MG63 (cell line): Measurements from ENCODE around the gene ZNF474. TPM values are rescaled to one million over a fixed set of nuclear protein-coding genes. Genes with fewer than 3 reads are reported as not detected.
"Not testable (repeated sequence)": the region's sequence is repeated elsewhere in the genome, so short reads cannot be mapped to it uniquely, and the experiment has no call there.

ENCODE experiments used
- DNase-seq: peaks from one replicate; pipeline ENCODE4 v3.0.0-alpha.2; 2020
- H3K27me3 ChIP-seq: fragments of 250-450 bp; sonication (Bioruptor Pico); 2 replicates; pipeline ENCODE4 v1.5.1; 2020; ENCODE audit warnings: mild to moderate bottlenecking, moderate library complexity
- H3K36me3 ChIP-seq: fragments of 250-450 bp; sonication (Bioruptor Pico); 2 replicates; pipeline ENCODE4 v1.5.1; 2020; ENCODE audit warnings: mild to moderate bottlenecking, moderate library complexity
- H3K4me3 ChIP-seq: fragments of 250-450 bp; sonication (Bioruptor Pico); 2 replicates; pipeline ENCODE4 v1.5.1; 2020; ENCODE audit warnings: mild to moderate bottlenecking, moderate library complexity
- H3K9me3 ChIP-seq: fragments of 250-450 bp; sonication (Bioruptor Pico); 2 replicates; pipeline ENCODE4 v1.5.1; 2020; ENCODE audit warnings: mild to moderate bottlenecking, moderate library complexity
- total RNA-seq: library from RNA; depleted of rRNA; stranded (reverse); fragments of >200 nt; shearing (Covaris generic); gene quantifications from 2 replicates; pipeline ENCODE4 v1.2.3, GENCODE V29; 2014; ENCODE audit warnings: low replicate concordance; rRNA removed

The ZNF474 gene
- 0.10 and 0.20 TPM in 2 replicates for total RNA-seq

DNA sequence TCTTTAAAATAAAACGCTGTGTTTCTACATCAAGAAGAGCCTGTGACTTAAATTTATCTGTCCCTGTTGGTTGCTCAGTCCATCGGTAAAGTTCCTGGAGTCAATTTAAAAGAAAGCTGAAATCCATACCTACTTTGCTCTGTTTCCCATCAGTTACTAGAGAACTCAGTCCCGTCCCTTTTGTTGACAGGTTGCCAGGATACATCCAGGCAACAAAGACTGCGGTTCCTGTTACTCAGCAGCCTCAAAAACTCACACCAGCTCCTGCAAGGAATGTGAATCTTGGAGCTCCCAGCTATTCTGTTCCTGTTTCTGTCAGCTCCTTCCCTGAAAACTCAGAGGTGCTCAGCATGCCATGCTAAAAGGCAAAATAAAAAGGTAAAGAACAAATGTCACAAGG lies at the start of gene ZNF474:
Gene ZNF474, plus strand, starts transcription at position 241 of the 400 bp plus-strand sequence. CDS start 22,445 bp downstream, outside the sequence.
- Histone ChIP-seq H3K9me3 (no peaks in the 10 kb centered on the region), H3K36me3 (no peaks in the 10 kb centered on the region), H3K27me3 (no peaks in the 10 kb centered on the region), H3K4me3 (no peak within 1 kb of the TSS)
- peak; percentile 88 for DNase-seq

DNA sequence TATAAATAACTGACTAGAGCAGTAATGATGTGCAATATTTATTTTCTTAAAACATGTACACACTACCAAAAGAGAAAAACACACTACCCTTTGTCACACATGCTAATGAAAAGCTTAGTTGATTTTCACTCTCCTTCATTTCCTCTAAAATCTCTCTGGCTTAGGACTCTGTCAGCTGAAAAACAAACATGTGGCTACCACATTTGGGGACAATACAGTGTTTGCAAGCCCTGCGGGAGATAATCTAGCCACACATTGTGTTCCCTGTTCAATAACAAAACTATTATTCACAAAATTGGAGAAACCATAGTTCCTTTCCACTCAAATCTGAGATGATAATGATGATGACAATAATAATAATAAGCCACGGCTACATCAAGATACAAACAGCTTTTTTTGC lies 47.8 kb upstream of the ZNF474 start:
- no peaks in the 10 kb centered on the region for H3K27me3 ChIP-seq
- H3K36me3 ChIP-seq: peaks cover under 1% of the 10 kb centered on the region
- no peaks in the 10 kb centered on the region for H3K9me3 ChIP-seq
- H3K4me3 ChIP-seq: no peak overlapping the region
- no peak for DNase-seq

DNA sequence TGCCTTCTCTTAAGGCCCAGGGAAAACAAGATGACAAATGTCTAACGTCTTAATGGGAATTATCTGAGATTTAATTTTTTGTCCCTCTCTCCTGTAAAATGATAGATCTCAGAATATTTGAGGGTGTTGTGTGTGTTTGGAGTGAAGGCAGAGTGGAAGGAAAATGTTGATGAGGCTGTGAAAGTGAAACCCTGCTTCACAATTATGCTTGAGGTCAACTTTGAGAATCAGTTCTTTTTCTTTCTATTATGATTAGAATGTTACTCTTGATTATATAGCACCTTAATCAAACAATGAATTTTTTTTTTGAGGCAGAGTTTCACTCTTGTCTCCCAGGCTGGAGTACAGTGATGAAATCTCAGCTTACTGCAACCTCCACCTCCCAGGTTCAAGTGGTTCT lies 45.8 kb upstream of the ZNF474 start:
- 0 out of 2 replicates have a peak, but pooled peaks cover 1% of the 10 kb centered on the region for H3K9me3 ChIP-seq
- no peaks in the 10 kb centered on the region for H3K36me3 ChIP-seq
- no peak overlapping the region for H3K4me3 ChIP-seq
- DNase-seq: no peak
- no peaks in the 10 kb centered on the region for H3K27me3 ChIP-seq

DNA sequence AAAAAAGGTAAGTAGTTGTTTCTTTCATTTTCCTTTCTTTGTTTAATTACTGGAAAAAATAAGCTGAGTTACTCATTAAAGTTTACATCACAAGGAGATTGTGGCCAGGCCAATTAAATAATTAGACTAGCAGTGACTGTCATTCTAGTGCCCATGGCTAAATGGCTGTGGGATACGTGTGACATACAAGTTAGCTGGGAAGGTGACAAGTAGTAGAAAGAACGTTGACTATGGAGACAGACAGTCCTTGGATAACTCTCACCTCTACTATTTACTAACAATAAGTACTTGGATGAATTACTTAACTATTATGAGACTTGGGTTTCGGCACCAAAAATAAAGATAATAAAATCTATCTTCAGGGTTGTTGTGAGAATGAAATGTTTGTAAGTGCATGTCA lies 44.3 kb upstream of the ZNF474 start:
- peaks cover 9% of the 10 kb centered on the region; the same call in 1 of the 2 replicates for H3K9me3 ChIP-seq
- DNase-seq: no peak
- H3K36me3 ChIP-seq: no peaks in the 10 kb centered on the region
- H3K27me3 ChIP-seq: no peaks in the 10 kb centered on the region
- H3K4me3 ChIP-seq: no peak overlapping the region

DNA sequence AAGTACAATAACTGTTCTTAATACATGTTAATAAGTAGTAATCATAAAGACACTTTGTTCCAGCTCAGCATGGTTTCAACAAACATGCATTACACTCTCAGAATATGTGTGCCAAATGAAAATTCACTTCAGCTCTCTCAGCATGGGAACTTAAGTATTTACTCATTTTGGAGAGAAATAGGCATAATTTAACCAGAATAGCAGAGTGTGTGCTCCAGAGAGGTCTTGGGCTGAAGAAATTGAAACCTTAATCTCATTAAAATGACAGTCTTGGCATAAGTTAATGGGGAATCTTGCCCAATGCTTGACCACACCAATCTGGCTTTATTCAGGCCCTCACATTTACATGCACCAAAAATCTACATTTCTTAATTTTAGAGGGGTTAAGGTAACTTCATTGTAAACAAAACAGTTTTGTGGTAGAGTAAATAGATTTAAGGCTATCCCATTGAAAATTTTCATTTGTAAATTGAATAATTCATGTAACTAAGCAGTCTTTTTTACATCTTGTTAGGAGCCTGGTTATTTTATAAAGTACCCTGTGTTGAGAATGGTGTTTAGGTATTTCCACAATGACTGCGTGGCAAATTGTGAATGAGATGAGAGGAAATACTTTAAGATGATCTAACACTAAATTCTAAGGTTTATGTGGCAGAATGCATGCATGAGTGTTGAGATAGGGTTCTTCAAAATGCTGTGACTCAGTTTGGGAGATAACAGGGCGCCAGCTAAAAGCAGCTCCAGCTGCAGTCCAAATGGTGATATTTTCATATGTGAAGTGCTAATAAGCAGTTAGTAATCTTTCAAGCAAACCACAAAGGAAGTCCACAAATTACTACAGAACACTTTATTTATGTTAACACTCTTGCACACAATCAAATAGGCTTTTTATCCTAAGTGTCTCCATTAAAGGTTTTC lies 40.0 kb upstream of the ZNF474 start:
- Histone ChIP-seq H3K27me3 (no peaks in the 10 kb centered on the region), H3K36me3 (no peaks in the 10 kb centered on the region), H3K9me3 (peaks cover 9% of the 10 kb centered on the region; the same call in 1 of the 2 replicates), H3K4me3 (no peak overlapping the region)
- peak; percentile 66 for DNase-seq

DNA sequence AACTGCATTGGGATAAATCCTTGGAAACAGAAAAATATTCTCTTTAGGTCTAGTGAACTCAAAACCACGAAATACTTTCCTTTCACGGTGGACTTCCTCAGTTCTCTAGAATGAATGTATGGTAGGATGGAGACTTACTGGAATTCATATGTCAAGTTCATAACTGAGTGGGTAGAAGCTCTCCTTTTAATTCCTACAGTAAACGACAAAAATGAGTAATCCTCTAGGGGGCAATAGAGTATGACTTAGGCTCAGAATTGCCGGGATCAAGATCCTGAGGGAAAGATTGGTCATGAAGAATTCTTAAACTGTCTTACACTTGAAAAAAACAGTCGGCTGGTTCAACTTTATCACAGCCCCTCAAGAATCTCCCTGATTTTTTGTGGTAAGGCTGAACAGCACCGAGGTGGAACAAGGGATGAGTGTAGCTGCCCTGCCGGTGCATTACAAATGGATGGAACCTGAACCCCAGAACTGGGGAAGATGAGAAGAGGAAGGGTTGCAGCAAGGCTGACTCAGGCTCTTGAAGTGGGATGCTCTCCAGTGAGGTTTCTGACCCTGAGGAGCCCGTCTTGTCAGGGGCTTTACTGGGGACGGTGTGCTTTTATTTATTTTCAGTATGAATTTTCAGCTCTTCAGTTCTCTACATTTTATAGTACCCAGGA lies 37.3 kb upstream of the ZNF474 start:
- H3K9me3 ChIP-seq: peaks cover 9% of the 10 kb centered on the region; the same call in 1 of the 2 replicates
- H3K36me3 ChIP-seq: no peaks in the 10 kb centered on the region
- no peak for DNase-seq
- H3K27me3 ChIP-seq: no peaks in the 10 kb centered on the region
- H3K4me3 ChIP-seq: no peak overlapping the region

DNA sequence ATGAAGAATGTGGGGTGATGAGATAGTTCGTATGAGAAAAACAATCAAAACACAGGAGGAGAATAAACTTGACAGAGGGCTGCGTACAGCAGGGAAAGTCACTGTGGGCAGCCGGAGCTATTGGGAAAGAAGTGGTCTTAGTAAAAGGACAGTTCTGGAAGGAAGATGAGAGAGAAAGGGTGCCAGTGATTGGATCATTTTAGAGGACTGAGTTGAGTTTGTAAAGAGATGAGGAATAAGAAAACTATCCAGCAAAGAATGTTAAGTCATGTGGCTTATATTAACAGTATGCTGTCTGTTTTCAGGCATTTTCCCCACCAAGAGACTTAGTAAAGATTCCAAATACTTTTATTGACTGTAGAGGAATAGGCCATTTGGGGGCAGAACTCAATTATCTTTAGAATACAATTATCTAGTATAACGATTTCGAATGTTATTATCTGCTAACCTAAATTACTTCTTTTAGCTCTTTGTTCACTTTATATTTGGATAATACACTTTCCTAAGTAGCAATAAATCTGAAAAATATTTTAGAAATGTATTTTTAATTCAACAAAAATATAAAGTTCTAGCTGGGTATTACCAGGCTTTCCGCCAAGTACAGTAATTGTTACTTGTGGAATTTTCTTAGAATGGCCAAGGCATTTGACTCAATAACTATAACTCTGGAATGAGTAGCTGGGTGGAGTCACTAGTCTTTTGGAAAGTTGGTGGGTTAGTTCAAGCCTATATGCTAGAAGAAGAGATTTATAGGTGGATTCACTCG lies 35.7 kb upstream of the ZNF474 start:
- no peaks in the 10 kb centered on the region for H3K27me3 ChIP-seq
- H3K36me3 ChIP-seq: no peaks in the 10 kb centered on the region
- DNase-seq: peak; percentile 61
- H3K4me3 ChIP-seq: no peak overlapping the region
- H3K9me3 ChIP-seq: peaks cover 7% of the 10 kb centered on the region; the same call in 1 of the 2 replicates

DNA sequence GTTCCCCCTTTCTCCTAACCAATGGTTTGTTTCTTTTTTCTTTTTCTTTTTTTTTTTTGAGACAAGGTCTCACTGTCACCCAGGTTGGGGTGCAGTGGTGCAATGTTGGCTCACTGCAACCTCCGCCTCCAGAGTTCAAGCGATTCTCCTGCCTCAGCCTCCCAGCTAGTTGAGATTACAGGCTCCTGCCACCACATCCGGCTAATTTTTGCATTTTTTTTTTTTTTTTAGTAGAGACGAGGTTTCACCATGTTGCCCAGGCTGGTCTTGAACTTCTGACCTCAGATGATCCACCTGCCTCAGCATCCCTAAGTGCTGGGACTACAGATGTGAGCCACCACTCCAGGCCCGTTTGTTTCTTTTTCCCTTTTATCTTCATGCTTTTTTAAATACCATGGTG lies 35.1 kb upstream of the ZNF474 start:
- H3K9me3 ChIP-seq, H3K36me3 ChIP-seq, H3K27me3 ChIP-seq, H3K4me3 ChIP-seq, DNase-seq: not testable (repeated sequence)

DNA sequence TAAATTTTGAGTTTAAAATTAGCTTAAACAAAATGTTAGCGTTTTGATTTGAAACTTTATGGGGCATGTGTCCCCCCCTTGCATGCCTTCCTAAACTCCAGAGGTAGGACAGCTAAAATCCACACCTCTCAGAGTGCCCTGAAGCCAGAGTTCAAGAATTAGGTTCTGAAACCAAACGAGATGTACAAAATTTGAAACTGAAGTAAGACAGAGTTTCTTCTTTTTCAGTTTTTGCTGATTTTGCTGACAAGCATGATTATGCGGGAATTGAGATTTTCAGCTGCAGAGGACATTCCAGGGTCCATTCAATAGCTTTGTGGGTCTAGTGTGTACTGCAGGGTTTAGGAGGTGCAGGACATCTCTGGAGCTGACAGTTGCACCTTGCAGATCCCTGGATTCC lies 34.2 kb upstream of the ZNF474 start:
- Histone ChIP-seq H3K9me3 (no peaks in the 10 kb centered on the region), H3K36me3 (no peaks in the 10 kb centered on the region), H3K27me3 (no peaks in the 10 kb centered on the region), H3K4me3 (no peak overlapping the region)
- DNase-seq: no peak

DNA sequence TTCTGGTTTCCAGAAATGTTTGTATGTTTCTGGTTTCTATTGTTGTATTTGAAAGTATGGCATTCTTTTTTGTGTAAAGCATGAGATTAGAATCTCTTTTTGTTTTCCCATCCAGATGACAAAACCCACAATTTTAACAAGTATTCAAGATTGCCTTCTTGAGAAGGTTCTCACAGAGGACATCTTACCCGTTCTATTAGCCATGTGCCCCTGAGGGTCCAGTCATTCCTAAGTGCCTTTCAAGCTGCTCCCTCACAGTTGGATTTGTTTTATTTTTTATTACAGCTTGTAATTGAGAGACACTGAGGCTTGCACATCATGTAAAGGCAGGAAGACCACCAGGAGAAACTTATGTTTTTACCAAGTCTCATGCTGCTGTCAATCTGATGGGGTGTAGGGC lies 32.0 kb upstream of the ZNF474 start:
- Histone ChIP-seq H3K27me3 (no peaks in the 10 kb centered on the region), H3K4me3 (no peak overlapping the region)

DNA sequence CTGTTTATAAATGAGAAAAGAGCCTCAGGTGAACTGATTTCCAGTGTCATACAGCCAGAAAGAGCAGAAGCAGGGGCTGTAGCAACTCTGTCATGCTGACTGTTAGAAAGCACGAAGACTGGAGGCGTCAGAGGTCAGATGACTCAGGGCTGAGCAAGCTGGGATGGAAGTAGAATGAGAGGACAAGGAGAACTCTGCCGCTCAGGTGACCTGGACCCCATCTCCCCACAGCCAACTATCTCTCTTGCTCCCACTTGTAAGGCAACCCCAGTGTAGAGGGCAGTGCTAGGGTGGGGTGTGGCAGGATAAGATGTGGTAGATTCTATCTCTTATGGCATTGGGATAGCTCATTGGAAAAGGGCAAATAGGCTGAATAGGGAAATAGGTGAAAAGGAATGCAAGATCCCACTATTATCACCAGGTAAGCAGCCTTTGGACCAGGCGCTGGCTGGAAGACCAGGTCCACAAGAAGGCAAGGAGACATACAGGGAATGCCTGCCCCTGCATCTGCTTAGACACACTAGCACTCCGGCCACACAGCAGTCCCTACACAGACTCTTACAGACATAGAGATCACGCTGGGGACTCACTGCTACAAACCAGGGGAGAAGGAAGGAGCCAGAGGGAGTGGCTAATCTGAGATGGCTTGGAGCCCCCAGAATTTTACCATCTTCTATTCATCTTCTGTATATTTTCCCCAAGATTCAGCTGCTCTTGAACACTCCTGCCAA lies 30.1 kb upstream of the ZNF474 start:
- Histone ChIP-seq H3K36me3 (no peaks in the 10 kb centered on the region), H3K4me3 (no peak overlapping the region), H3K9me3 (no peaks in the 10 kb centered on the region), H3K27me3 (no peaks in the 10 kb centered on the region)
- DNase-seq: peak; percentile 83

More for the DNA sequence above, 32.0 kb upstream of the ZNF474 start:
- Histone ChIP-seq H3K9me3 (no peaks in the 10 kb centered on the region), H3K36me3 (no peaks in the 10 kb centered on the region)
- no peak for DNase-seq

DNA sequence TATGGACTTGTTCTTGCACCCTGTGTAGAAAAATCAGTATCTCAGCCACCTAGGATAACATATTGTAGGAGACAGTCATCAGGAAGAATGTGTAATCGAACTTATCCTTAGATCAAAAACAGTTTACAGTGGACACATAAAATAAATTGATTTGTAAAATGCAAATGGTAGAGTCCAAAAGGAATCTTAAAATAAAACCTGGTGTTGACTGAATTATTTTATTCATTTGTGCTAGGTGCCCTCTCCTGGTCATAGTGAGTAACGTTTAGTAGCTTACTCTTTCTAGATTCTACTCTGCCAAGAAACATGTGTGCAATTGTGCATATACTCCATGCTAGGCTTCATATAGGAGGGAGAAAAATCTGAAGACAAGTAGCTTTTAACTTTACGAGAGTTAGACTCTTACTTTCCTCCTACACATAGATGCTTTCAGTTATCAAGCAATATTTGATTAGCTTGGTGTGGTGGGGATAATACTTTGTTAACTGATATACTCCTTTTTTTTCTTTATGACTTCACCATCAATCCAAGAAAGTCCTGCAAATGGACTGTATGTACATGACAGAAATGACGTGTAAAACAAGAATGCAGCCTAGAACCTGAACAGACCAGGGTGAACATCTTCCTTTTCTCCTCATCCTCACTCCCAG lies 27.6 kb upstream of the ZNF474 start:
- H3K4me3 ChIP-seq: no peak overlapping the region
- H3K9me3 ChIP-seq: no peaks in the 10 kb centered on the region
- DNase-seq: no peak
- no peaks in the 10 kb centered on the region for H3K36me3 ChIP-seq
- H3K27me3 ChIP-seq: no peaks in the 10 kb centered on the region

DNA sequence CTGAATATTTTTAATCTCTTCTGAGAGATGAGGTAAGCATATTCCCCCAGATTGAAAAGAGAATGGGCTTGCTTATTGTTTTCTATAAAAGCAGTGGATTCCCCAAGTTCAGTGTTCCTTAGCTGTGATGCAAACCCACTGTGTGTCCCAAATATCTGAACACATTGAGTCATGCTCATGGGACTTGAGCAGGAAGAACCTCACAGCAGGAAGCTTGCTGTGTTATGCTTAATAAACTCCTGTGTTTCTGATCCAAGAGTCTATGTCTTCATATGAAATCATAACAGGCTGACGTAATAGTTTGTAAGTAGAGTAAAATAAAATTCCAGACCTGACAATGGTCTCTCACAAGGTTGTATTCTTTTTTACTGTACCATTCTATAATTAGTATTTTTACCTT lies 26.5 kb upstream of the ZNF474 start:
- no peaks in the 10 kb centered on the region for H3K9me3 ChIP-seq
- no peaks in the 10 kb centered on the region for H3K27me3 ChIP-seq
- DNase-seq: peak; percentile 53
- H3K4me3 ChIP-seq: no peak overlapping the region
- no peaks in the 10 kb centered on the region for H3K36me3 ChIP-seq

DNA sequence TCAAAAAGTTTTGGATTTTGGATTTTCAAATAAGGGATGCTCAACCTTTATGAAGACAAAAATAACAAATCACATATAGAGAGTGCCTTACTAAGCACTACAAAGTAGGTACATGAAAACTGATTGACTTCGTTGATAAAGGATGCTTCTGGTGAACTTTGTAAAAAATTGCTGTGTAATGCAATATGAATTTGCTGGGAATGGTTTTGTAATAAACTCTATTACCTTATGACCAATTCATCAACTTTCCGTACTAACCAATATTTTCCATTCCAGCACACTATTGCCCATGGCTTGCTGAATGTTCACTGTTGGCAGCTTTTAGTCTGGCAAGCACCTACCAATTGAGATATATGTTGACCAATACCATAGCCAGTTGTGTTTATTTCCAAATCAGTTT lies 23.4 kb upstream of the ZNF474 start:
- DNase-seq: no peak
- H3K9me3 ChIP-seq: no peaks in the 10 kb centered on the region

DNA sequence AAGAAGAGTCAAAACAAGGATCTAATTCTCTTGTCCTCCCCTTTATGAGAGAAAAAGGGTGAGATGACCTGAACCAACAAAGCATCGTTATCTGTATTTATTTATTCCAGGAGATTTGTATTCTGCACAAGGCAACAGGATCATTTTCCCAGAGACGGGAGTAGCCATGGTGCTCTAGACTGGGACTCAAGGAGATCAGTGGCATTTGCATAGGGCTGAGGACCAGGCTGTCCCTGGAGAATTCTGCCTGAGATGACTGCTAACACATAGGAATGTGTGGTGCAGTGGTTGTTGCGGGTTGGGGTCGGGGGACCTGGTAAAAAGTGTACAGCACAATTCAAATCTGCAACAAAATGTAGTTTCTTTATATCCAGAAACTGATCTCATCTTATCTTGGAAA lies 22.3 kb upstream of the ZNF474 start:
- Histone ChIP-seq H3K4me3 (no peak overlapping the region), H3K9me3 (no peaks in the 10 kb centered on the region), H3K27me3 (no peaks in the 10 kb centered on the region), H3K36me3 (no peaks in the 10 kb centered on the region)
- DNase-seq: no peak

More for the DNA sequence above, 23.4 kb upstream of the ZNF474 start:
- no peak overlapping the region for H3K4me3 ChIP-seq
- no peaks in the 10 kb centered on the region for H3K27me3 ChIP-seq
- H3K36me3 ChIP-seq: no peaks in the 10 kb centered on the region

DNA sequence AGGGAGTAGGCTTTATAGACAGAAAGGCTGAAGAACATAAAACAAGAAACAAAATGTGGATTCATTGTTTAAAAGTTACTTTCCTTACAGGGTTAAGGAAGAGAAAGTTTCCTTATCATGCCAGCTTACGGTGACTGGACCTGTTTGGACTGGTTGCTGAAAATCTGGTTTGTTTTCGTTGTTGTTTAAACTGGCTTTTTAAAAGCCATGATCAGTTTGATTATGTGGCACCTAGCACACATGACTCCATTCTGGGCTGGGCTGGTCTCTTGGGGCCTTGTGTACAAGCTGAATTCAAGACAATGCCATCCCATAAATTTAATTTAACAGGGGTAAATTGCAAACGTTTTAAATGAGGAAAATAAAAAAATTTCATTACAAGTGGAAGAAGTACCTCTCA lies 18.4 kb upstream of the ZNF474 start:
- Histone ChIP-seq H3K36me3 (no peaks in the 10 kb centered on the region), H3K4me3 (no peak overlapping the region), H3K9me3 (no peaks in the 10 kb centered on the region), H3K27me3 (no peaks in the 10 kb centered on the region)
- DNase-seq: no peak
